Suprapubic skin (tissue), 4 donors: ENCODE data around the gene EARS2.

Source experiments
- CTCF ChIP-seq, 2 donors: fragments of 200-600 bp in 1 of 2; fragments of 450-650 bp in 1 of 2; sonication (generic) in 1 of 2; IDR thresholded peaks; one replicate each; pipeline ENCODE4 v1.5.1; 2016 to 2019; ENCODE audit warnings: antibody characterized with exemption in 2 of 2, mild to moderate bottlenecking in 1 of 2, moderate library complexity in 1 of 2
- EP300 ChIP-seq: sonication (generic); formaldehyde crosslinking; IDR thresholded peaks from one replicate; pipeline ENCODE4 v1.6.1; 2017; ENCODE audit warnings: antibody characterized with exemption
- POLR2A ChIP-seq, 2 donors: fragments of 450-650 bp; IDR thresholded peaks; one replicate each; pipeline ENCODE4 v1.6.1; 2017; ENCODE audit warnings: antibody characterized with exemption in 2 of 2, mild to moderate bottlenecking in 2 of 2, moderate library complexity in 2 of 2
- POLR2AphosphoS5 ChIP-seq, 3 donors: sonication (generic); formaldehyde crosslinking; IDR thresholded peaks; one replicate each; pipeline ENCODE4 v1.6.1; 2017; ENCODE audit warnings: antibody characterized with exemption in 3 of 3

- TF ChIP-seq CTCF (IDR thresholded peaks at IDR 0.05) (no peak), POLR2A (IDR thresholded peaks at IDR 0.05) (no peak), POLR2AphosphoS5 (IDR thresholded peaks at IDR 0.05) (no peak), EP300 (no peak)
Observed at GRCh38 chr16:23595246-23595950, 38.2 kb upstream of the EARS2 start.
